HG03457 (cell line): ENCODE measurements around the gene PPIE.

Source experiments
- ATAC-seq: cut with Tn5 transposase; IDR thresholded peaks from one replicate; pipeline ENCODE4 v1.9.1; 2021; ENCODE audit warnings: moderate number of reproducible peaks; ENCODE audit not compliant: unreplicated experiment

Gene PPIE

GRCh38 chr1:39738622-39739366 is at the start of gene PPIE:
Gene PPIE (plus strand): TSS chr1:39738882. CDS start chr1:39738901, 19 bp downstream.
- peak; percentile 55 for ATAC-seq

- no peak for ATAC-seq
Observed at GRCh38 chr1:39689214-39689613, 49.5 kb upstream of the PPIE start.

- no peak for ATAC-seq
Observed at GRCh38 chr1:39689635-39690034, 49.0 kb upstream of the PPIE start.

- ATAC-seq, result no peak
Observed at GRCh38 chr1:39690225-39690624, 48.5 kb upstream of the PPIE start.

- ATAC-seq, result no peak
Observed at GRCh38 chr1:39690794-39691382, 47.8 kb upstream of the PPIE start.

- ATAC-seq, result peak; percentile 57
Observed at GRCh38 chr1:39691383-39692151, 47.1 kb upstream of the PPIE start, which contains the start of gene HPCAL4. Gene HPCAL4 (minus strand): TSS chr1:39691433. CDS start chr1:39684603, 6,830 bp downstream.

GRCh38 chr1:39692152-39693074 is 46.3 kb upstream of the PPIE start:
- no peak for ATAC-seq

- no peak for ATAC-seq
Observed at GRCh38 chr1:39694026-39694425, 44.7 kb upstream of the PPIE start.

GRCh38 chr1:39695016-39695415 is 43.7 kb upstream of the PPIE start:
- no peak for ATAC-seq

GRCh38 chr1:39696448-39696847 is 42.2 kb upstream of the PPIE start:
- no peak for ATAC-seq

GRCh38 chr1:39698568-39698967 is 40.1 kb upstream of the PPIE start:
- no peak for ATAC-seq

- ATAC-seq, result no peak
Observed at GRCh38 chr1:39699419-39699818, 39.3 kb upstream of the PPIE start.

GRCh38 chr1:39700348-39700747 is 38.3 kb upstream of the PPIE start:
- no peak for ATAC-seq

- ATAC-seq, result no peak
Observed at GRCh38 chr1:39701049-39701439, 37.6 kb upstream of the PPIE start.

GRCh38 chr1:39704757-39705156 is 33.9 kb upstream of the PPIE start:
- no peak for ATAC-seq

- ATAC-seq, result no peak
Observed at GRCh38 chr1:39707506-39707905, 31.2 kb upstream of the PPIE start.

GRCh38 chr1:39711104-39711965 is 27.3 kb upstream of the PPIE start:
- no peak for ATAC-seq

- no peak for ATAC-seq
Observed at GRCh38 chr1:39711966-39712340, 26.7 kb upstream of the PPIE start.

- no peak for ATAC-seq
Observed at GRCh38 chr1:39713557-39713956, 25.1 kb upstream of the PPIE start.

- ATAC-seq, result no peak
Observed at GRCh38 chr1:39717809-39718208, 20.9 kb upstream of the PPIE start.
